ENCODE data around the gene ZAR1L. TPM values are rescaled to one million over a fixed set of nuclear protein-coding genes. Genes with fewer than 3 reads are reported as not detected.

ZAR1L gene
- total and polyA plus RNA-seq, 2 experiments from 2014 or later = 0.31 to 0.56 TPM

GRCh38 chr13:32272021-32272683 is 43.0 kb downstream of the ZAR1L start (continued):
- TF ChIP-seq ZNF331 (CRISPR knock-in tag; IDR thresholded peaks at IDR 0.05; ENCODE audit: low read depth) = no peak
- no peak for TF ChIP-seq NANOG (IDR thresholded peaks at IDR 0.05; ENCODE audit: borderline replicate concordance)
- TF ChIP-seq REST (IDR thresholded peaks at IDR 0.05; ENCODE audit: unreplicated experiment) = no peak
- no peak for TF ChIP-seq EZH2phosphoT487 (IDR thresholded peaks at IDR 0.05; ENCODE audit: unreplicated experiment)
- TF ChIP-seq STAT1 (IDR thresholded peaks at IDR 0.05; ENCODE audit: unreplicated experiment) = no peak
- TF ChIP-seq JUNB (IDR thresholded peaks at IDR 0.05; ENCODE audit: unreplicated experiment) = no peak
- TF ChIP-seq CREB1 (CRISPR knock-in tag; IDR thresholded peaks at IDR 0.05; ENCODE audit: low read depth) = no peak

GRCh38 chr13:32267836-32268439 is 47.2 kb downstream of the ZAR1L start:
- no peak overlapping the region for H3K4me2 ChIP-seq
- H3K36me3 ChIP-seq (ENCODE audit: insufficient read depth) = no peaks in the 10 kb centered on the region
- no peak overlapping the region for H3K27ac ChIP-seq (ENCODE audit: low read depth)
- no peaks in the 10 kb centered on the region for H3K9me2 ChIP-seq (ENCODE audit: insufficient read depth)
- no peaks in the 10 kb centered on the region for H3F3A ChIP-seq (replicated peaks; ENCODE audit: low read depth)
- Mint-ChIP-seq H3K9me3 (no peaks in the 10 kb centered on the region), H3K27ac (peak overlapping the region; percentile 57; the same call in 1 of the 2 replicates), H3K36me3 (ENCODE audit: low read depth) (no peaks in the 10 kb centered on the region), H3K4me3 (no peak overlapping the region), H3K27me3 (ENCODE audit: insufficient read depth, low read depth, poor library complexity) (peaks cover 2% of the 10 kb centered on the region), H3K4me1 (0 out of 3 replicates have a peak, but pooled peaks cover 2% of the 10 kb centered on the region)
- H3K79me2 ChIP-seq (replicated peaks; ENCODE audit: insufficient read depth) = no peaks in the 10 kb centered on the region
- H3K4me3 ChIP-seq = no peak overlapping the region
- no peaks in the 10 kb centered on the region for H3K27me3 ChIP-seq (ENCODE audit: insufficient read depth)
- ATAC-seq = peak; percentile 100
- H3K4me1 ChIP-seq (ENCODE audit: insufficient read depth) = no peaks in the 10 kb centered on the region
- no peaks in the 10 kb centered on the region for H4K20me1 ChIP-seq (replicated peaks; ENCODE audit: insufficient read depth)
- H2AFZ ChIP-seq = no peak overlapping the region
- DNase-seq (ENCODE audit: low spot score) = peak; percentile 85
- TF ChIP-seq REST (IDR thresholded peaks at IDR 0.05; ENCODE audit: unreplicated experiment) = no peak
- TF ChIP-seq JUNB (IDR thresholded peaks at IDR 0.05; ENCODE audit: unreplicated experiment) = no peak
- TF ChIP-seq STAT1 (IDR thresholded peaks at IDR 0.05; ENCODE audit: unreplicated experiment) = no peak
- TF ChIP-seq ZNF462 (CRISPR knock-in tag; IDR thresholded peaks at IDR 0.05) = no peak
